Measurements from ENCODE around the gene THSD4.

The THSD4 gene

DNA sequence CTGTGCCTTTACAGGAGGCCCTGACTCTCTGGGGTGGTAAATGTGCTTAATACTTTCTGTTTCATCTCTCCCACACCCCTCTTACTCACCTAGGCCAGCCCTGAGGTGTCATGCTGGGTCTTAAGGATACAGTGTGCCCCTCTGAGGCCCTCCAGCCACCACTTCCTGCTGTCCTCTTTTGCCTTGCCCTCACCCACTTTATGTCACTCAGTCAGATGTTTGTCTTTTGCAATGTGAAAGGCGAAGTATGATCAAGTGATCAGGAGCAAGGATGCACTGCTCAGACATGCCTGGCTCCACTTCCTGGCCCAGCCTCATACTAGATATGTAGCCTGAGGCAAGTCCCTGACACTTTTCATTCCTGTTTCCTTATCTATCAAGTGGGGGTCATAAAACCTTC, 356.1 kb downstream of the THSD4 start:
- ChIA-PET POLR2A (no interaction called here), CTCF (interaction anchor here (1.0 kb wide), 1 partner anchor 14 kb away, joined by 4 read pairs; no protein-coding TSS in a partner anchor)
- DNase-seq (ENCODE audit: extremely low spot score), result peak; percentile 40
- TF ChIP-seq, protein P1, sequence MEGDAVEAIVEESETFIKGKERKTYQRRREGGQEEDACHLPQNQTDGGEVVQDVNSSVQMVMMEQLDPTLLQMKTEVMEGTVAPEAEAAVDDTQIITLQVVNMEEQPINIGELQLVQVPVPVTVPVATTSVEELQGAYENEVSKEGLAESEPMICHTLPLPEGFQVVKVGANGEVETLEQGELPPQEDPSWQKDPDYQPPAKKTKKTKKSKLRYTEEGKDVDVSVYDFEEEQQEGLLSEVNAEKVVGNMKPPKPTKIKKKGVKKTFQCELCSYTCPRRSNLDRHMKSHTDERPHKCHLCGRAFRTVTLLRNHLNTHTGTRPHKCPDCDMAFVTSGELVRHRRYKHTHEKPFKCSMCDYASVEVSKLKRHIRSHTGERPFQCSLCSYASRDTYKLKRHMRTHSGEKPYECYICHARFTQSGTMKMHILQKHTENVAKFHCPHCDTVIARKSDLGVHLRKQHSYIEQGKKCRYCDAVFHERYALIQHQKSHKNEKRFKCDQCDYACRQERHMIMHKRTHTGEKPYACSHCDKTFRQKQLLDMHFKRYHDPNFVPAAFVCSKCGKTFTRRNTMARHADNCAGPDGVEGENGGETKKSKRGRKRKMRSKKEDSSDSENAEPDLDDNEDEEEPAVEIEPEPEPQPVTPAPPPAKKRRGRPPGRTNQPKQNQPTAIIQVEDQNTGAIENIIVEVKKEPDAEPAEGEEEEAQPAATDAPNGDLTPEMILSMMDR (IDR thresholded peaks at IDR 0.05; ENCODE audit: control extremely low read depth, extremely low read depth, low read depth, missing control alignments), result no peak

DNA sequence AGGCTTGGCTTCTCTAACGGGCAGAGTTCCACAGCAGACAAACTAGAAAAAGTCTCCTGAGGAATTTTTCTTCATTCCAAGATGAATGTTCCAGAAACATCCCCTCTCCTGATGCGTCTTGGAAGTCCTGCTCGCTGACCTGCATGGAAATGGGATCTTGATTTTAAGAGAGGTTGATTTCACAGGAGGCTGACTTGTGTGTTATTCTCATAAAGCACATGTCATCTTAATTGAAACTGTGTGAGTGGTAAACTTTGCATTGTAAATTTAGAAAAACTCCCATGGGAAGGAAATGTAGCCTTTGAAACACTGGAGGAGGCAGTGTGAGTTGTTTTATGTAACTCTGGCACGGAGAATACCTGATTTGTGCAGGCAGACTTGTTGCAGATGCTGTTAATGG, 357.3 kb downstream of the THSD4 start:
- CTCF ChIA-PET, result no interaction called here
- POLR2A ChIA-PET, result no interaction called here
- TF ChIP-seq, protein P1 (IDR thresholded peaks at IDR 0.05; ENCODE audit: control extremely low read depth, extremely low read depth, low read depth, missing control alignments), result no peak
- no peak for DNase-seq (ENCODE audit: extremely low spot score)

DNA sequence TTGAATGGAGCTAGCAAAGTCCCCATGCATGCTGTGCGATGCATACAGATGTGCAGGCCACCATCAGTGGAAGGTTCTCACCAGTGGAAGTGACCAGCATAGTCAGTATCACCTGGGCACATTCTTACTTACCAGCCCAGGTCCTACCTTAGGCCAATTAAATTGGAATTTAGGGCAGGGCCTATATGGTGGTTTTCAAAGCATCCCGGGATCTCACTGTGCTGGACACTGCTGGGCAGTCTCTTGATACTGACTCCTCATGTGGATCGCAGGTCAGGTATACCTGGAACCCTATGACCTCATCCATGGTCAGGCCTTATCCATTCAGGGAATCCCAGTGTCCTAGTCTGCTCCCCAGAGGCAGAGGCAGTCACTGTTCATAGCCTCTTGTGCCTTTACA, 358.5 kb downstream of the THSD4 start:
- ChIA-PET POLR2A (no interaction called here), CTCF (interaction anchor here (0.9 kb wide), 1 partner anchor 26 kb away, joined by 3 read pairs; no protein-coding TSS in a partner anchor)
- TF ChIP-seq, protein P1 (IDR thresholded peaks at IDR 0.05; ENCODE audit: control extremely low read depth, extremely low read depth, low read depth, missing control alignments), result no peak
- no peak for DNase-seq (ENCODE audit: extremely low spot score)

DNA sequence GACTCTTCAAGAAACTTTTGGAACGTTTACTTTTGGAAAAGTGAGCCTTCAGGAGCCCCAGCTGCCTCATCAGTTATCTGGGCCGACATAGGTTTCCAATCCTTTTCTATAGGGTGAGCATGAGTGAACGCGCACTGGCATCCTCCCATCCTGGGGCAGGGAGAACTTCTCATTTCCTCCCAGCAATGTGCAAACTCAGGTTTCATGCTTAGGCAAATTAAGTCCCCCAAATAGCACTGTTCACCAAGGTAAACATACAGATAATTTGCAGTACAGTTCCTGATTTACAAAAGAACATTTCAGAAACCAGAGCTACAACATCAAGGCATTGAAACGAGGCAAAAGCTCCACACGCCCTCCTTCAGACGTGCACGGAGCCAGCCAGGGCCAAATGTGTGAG, 361.6 kb downstream of the THSD4 start:
- POLR2A ChIA-PET, result no interaction called here
- CTCF ChIA-PET, result interaction anchor here (1.0 to 1.2 kb wide), 3 partner anchors 19 to 33 kb away, joined by 3 to 4 read pairs (median 3); no protein-coding TSS in a partner anchor
- TF ChIP-seq, protein P1 (IDR thresholded peaks at IDR 0.05; ENCODE audit: control extremely low read depth, extremely low read depth, low read depth, missing control alignments), result no peak
- DNase-seq (ENCODE audit: extremely low spot score), result no peak

DNA sequence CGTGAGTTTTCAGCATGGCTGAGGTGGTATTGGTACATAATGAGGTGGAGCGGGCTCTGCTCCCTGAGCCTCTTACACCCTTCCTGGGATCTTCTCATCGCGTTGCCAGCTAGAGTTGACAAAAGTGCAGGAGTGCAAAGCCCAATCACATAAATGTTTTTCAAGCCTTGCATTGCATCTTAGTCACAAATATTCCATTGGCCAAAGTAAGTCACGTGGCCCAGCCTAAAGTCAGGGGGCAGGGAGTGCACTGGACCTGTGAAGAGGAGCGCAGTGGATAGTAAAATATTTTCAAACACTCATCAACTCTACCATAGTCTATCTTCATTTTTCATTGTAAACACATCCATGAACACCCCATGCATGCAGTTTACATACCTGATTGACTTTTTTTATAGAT, 365.3 kb downstream of the THSD4 start:
- TF ChIP-seq, protein P1 (IDR thresholded peaks at IDR 0.05; ENCODE audit: control extremely low read depth, extremely low read depth, low read depth, missing control alignments), result no peak
- ChIA-PET POLR2A (no interaction called here), CTCF (interaction anchor here (1.0 kb wide), 1 partner anchor 17 kb away, joined by 3 read pairs; no protein-coding TSS in a partner anchor)
- no peak for DNase-seq (ENCODE audit: extremely low spot score)

DNA sequence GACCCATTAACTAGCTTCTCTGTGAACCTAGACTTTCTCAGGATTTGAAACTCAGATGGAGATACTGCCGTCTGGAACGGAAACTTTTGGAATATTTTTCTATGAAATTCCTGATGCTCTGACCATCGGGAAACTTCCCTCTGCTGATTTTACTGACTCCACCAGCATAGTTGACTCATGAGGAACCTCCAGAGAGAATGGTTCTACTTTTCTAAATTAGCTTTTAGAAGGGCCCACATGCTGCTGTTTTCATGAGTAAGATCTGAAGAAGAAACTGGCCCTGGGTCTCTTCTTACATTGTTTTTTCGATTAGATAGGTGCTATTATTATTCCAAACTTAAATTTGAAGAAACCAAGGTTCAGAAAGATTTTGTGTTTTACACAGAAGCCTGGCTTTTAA, 368.8 kb downstream of the THSD4 start:
- ChIA-PET CTCF (interaction anchor here (1.2 to 2.8 kb wide), 3 partner anchors 10 to 41 kb away, joined by 3 to 23 read pairs (median 7); no protein-coding TSS in a partner anchor), POLR2A (no interaction called here)
- DNase-seq (ENCODE audit: extremely low spot score), result no peak
- TF ChIP-seq, protein P1 (IDR thresholded peaks at IDR 0.05; ENCODE audit: control extremely low read depth, extremely low read depth, low read depth, missing control alignments), result no peak

Data from GM10248 (cell line).